ENCODE results near the gene LHX6. TPM values are rescaled to one million over a fixed set of nuclear protein-coding genes. Genes with fewer than 3 reads are reported as not detected.

LHX6 gene
- total and polyA plus RNA-seq, 9 of the 15 experiments (the other 6 are each of a cell fraction or from before 2014, with no cell fraction given), result 2.8 to 16.3 (median 7.9) TPM

DNA sequence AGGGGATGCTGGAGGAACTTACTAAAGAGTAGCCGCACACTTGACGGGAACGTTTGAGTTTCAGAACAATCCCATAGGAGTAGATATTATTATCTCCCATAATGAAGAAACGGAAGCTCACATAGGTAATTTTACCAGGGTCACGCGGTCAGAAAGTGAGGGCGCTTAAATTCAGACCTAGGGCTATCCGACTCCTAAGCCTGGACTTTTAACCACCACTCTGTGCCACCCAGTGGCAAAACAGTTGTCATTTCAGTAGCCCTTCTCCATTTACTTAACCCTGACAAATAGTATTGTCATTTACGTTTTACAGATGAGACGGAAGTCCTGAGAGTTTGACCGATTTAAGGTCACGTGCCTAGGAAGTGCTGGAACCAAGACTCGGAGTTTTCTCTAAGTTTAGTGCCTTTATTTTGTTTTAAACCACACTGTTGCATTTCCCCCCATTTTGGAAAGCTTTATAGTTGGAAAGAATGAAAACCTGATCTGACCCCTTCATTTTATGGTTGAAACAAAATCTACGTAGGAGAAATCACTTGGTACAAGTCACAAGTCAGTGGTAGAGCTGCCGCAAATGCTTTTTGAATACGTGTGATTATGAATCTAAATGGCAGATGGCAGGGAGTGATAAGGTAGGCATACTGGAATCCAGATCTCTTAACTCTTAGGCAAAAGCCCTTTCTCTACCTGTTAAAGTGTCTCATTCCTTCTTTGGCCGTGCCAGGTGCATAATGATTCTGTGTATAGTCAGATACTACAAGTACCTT lies 36.6 kb upstream of the LHX6 start (continued):
- TF ChIP-seq, protein P1, sequence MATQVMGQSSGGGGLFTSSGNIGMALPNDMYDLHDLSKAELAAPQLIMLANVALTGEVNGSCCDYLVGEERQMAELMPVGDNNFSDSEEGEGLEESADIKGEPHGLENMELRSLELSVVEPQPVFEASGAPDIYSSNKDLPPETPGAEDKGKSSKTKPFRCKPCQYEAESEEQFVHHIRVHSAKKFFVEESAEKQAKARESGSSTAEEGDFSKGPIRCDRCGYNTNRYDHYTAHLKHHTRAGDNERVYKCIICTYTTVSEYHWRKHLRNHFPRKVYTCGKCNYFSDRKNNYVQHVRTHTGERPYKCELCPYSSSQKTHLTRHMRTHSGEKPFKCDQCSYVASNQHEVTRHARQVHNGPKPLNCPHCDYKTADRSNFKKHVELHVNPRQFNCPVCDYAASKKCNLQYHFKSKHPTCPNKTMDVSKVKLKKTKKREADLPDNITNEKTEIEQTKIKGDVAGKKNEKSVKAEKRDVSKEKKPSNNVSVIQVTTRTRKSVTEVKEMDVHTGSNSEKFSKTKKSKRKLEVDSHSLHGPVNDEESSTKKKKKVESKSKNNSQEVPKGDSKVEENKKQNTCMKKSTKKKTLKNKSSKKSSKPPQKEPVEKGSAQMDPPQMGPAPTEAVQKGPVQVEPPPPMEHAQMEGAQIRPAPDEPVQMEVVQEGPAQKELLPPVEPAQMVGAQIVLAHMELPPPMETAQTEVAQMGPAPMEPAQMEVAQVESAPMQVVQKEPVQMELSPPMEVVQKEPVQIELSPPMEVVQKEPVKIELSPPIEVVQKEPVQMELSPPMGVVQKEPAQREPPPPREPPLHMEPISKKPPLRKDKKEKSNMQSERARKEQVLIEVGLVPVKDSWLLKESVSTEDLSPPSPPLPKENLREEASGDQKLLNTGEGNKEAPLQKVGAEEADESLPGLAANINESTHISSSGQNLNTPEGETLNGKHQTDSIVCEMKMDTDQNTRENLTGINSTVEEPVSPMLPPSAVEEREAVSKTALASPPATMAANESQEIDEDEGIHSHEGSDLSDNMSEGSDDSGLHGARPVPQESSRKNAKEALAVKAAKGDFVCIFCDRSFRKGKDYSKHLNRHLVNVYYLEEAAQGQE (IDR thresholded peaks at IDR 0.05; ENCODE audit: borderline replicate concordance), result peak; percentile 43
- TF ChIP-seq, protein P1 (CRISPR knock-in tag; IDR thresholded peaks at IDR 0.05; ENCODE audit: low read depth), result no peak
- TF ChIP-seq ZNF175 (CRISPR knock-in tag; IDR thresholded peaks at IDR 0.05; ENCODE audit: low read depth) (peak; percentile 34; the same call in 1 of the 2 replicates), POLR2H (tag; IDR thresholded peaks at IDR 0.05; ENCODE audit: low read depth) (peak; percentile 64; the same call in 1 of the 2 replicates), NFXL1 (CRISPR knock-in tag; IDR thresholded peaks at IDR 0.05) (no peak), USF2 (CRISPR knock-in tag; IDR thresholded peaks at IDR 0.05) (peak; percentile 87), ZNF644 (tag; IDR thresholded peaks at IDR 0.05; ENCODE audit: low read depth) (0 out of 2 replicates have a peak, but pooled peaks have one; percentile 56), ARNT (IDR thresholded peaks at IDR 0.05) (peak in 1 of 2 experiments; percentile 58; a peak in 1 of 4 replicates), RAD21 (CRISPR knock-in tag; conservative IDR thresholded peaks at IDR 0.05 in 1 of 2, IDR thresholded peaks at IDR 0.05 in 1 of 2) (0 out of 4 replicates have a peak, but pooled peaks of 1 of the 2 experiments have one; percentile 15)

Data from K562 (cell line).